DMS114 treated with DMSO at 0.1 percent for 48 hours (cell line): ENCODE measurements around the gene FAT1.

ENCODE experiments used
- DNase-seq: peaks from one replicate; lab custom pipeline; 2025; ENCODE audit not compliant: unreplicated experiment; lab: John Stamatoyannopoulos, UW

The FAT1 gene

DNA sequence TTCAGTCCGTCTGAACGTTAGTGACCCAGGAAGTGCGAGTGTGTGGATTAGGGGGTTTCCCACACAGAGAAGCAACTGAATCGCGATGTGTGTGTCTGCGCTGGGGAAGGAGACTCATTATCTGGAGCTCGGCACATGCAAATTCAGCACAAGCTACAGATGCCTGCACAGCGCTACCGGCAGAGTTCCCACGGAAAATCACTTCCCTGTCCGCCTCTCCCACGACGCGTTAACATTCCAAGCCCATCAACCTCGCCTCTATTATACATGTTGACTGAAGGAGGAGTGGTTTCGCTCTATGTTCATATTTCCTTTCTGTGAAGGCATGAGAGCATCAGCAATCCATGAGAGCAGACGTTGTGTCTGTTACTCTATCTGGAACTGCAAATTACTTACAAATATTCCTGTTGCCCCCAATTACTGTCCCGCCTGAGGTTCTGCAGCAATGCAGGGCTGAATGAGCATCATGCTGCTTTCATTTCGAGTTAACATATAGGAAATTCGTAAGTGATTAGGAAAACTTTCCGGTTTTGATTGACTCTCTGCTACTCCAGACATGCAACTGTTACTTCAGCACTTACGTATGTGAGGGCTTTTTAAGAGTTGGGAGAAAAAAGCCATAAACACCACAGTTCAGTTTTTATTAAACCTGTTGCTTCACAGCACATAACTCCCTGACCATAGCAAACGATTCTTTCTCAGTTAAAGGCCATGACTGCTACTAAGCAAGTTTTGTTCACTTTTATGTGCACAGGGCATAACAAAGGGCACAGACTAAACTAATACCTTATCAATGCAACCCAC, 153.3 kb downstream of the FAT1 start:
- DNase-seq: no peak

DNA sequence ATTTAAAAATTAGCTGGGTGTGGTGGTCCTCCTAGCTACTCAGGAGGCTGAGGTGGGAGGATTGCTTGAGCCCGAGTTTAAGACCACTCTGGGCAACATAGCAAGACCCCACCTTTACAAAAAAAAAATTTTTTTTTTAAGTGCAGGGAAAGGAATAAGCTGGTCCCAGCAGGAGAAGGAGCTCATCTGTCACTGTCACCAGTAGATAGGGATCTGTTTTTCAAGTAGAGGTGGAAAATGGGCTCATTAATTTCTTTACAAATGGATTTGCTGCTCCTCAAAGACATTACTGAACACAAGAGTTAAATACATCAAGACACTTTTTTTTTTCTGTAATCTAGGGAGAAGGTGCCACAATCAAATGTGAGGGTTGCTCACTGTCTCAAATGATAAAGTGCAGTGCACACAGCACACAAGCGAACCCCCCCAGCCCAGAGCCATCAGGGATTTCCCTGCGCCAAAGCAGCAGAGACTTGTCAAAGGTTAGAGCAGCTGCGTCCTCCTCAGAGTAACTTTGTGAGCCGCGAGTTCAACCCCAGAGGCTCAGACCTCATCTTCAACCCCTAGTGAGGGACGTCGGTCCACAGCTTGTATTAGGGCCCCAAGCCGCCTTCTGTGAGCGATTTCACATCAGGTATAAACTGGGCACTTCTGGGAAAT, 154.0 kb downstream of the FAT1 start:
- no peak for DNase-seq

DNA sequence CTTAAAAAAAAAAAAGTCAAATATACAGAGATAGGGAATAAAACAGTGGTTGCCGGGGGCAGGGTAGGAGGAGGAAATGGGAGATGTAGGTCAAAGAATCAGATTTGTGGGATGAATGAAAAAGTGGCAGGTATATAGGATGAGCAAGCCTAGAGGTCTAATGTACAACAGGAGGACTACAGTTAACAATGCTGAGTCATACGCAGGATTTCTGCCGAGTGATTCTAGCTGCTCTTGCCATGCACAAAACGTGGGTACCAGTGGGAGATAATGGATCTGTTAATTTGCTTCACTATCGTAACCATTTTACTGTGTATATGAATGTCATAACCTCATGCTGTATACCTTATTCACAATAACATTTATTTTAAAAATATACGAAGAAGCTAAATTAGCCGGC, 157.6 kb downstream of the FAT1 start:
- no peak for DNase-seq

DNA sequence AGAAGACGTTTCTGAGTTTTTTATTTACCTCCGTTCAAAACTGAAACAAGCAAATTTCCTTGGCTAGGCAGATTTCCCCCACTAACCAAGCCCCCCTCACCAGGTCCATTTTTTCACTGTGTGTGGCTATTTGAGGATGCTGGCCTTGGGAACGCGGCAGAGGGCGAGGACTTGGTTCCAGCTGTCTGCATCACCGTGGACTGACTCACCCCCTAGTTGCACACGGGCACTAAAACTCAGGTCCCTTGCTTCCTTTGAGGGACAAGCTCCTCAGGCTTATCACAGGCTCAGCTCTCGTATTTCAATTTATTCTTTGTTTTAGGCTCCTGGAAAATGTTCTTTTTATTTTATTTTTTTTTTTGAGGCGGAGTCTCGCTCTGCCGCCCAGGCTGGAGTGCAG, 159.9 kb downstream of the FAT1 start:
- no peak for DNase-seq

DNA sequence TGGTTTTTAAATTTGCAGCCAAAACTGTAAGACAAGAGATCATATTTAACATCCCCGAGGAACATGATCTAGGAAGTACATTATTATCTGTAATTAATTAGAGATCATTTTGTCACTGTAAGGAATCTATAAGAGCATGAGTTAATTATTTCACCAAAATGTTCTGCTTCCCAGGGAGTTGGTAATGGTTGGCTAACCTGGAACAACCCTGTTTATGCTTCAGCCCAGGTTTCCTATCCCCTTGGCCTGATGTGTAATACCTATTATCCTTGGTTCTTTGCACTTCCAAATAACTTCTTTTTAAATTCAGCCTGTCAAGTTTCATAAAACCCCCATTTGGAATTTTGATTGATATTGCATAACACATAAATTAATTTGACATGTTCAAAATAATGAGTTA, 161.9 kb downstream of the FAT1 start:
- no peak for DNase-seq

DNA sequence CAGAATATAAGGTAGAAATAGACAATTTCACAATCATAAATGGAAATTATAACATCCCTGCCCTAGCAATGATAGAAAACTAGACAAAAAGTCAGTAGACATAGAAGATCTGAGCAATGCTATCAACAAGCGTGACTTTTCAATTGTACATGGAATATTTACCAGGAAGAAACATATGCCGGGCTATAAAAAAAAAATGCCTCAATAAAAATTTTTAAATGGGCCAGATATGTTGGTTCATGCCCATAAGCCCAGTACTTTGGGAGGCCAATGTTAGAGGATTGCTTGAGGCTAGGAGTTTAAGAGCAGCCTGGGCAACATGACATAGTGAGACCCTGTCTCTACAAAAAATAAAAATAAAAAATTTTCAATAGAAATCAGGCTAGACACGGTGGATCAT, 163.0 kb downstream of the FAT1 start:
- DNase-seq: no peak

DNA sequence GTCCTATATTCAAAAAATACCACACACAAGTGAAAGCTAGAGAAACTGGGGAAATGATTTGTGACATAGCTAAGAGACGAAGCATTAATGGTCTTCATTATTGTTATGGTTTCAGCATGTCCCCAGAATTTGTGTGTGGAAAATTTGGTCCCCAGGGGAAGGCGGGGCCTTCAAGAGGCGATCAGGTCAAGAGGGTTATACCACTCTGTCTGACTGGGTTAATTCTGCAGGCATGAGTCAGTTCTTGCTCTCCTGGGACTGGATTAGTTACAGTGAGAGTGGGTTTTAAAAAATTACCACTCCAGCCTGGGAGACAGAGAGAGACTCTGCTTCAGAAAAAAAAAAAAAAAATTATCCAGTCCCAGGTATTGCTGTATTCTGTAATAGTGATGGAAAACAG, 166.2 kb downstream of the FAT1 start:
- no peak for DNase-seq

DNA sequence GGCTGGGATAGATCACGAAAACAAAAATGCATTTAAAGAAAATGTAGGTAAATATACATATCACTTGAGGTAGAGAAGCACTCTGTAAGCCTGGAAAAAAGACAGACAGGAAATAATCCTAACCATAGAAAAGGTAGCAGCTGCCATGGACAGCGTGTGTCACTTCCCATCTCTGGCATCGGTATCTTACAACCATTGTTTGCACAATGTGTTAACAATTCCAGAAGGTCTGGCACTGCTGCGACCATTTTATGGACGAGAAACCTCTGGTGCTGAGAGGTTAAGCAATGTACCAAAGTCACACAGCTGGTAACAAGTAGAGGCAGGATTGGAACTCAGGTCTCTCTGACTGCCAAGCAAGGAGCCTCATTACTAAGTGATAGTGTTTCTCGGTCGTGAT, 166.6 kb downstream of the FAT1 start:
- DNase-seq: no peak

DNA sequence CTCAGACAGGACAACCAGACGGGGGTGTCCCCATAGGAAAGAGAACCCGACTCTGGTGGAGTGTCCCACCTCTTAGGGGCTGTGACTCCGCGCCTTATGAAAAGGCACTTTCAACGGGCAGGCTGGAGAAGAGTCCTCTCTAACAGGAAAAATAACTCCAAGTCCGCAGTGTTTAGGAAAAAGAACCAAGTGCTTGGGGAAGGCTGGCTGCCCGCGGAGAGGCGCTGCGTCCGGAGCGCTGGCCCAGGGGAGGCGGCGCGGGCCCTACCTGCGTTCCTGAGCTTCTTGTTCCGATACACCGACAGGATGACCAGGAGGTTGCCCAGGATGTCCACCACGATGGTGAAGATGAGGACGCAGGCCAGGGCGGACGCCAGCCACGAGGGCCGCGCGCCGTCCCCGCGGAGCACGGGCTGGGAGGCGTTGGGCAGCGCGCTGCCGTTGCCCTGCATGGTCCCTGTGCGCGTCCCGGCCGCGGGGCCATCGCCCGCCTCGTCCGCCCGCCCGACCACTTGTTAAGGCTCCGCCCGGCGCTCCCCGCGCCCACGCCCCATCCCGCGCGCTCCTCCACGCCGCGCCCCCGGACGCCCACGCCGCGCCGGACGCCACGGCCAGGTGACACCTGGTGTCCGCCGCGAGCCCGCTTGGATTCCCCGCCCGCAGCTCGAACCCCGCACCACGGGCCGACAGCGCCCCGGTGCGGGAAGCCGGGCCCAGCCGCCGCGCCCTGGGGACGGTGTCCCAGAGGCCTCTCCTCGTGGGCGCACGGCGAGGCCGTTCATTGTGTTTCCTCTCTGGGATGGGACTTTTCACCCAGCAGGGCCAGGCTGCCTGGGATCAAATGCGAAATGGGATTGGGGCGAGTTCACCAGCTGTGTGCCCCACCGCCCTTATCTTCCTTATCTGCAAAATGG, 168.5 kb downstream of the FAT1 start, which contains the start of gene MTNR1A:
TSS of gene MTNR1A (minus strand) at position 654 of the 914 bp plus-strand sequence. CDS start at position 452, 202 bp downstream.
- DNase-seq: no peak

DNA sequence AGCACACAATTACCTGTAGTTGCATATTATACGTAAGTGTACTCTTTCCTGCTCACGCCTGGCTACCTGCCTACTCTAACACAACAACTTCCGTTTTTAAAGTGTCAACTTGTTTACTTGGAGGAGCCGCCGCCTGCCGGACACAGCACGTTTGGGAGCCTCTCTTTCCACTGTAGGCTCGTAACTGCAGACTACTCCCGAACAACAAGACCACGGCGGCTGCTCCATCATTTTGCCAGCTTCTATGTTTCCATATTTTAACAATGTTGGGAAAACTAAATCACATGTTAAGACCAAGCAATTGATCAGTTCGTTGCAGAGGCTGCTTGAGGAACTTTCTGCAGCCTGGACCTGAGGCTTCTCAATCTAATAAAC, 169.1 kb downstream of the FAT1 start:
- DNase-seq: peak; percentile 70

DNA sequence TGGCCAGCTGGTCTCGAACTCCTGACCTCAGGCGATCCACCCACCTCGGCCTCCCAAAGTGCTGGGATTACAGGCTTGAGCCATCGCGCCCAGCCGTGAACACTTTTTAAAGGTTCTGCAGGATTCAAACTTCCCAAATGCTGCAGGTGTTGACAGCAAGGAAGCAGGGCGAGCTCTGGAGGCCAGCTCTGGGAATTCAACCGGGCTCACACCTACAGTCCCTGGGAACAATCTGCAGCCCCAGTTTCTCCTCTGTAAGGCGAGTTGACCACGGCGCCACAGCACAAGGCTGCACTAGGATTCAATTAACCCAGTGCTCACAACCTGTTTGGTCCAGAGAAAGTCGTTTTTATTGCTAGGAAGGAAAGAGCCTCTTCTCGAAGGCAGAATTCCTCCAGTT, 169.9 kb downstream of the FAT1 start:
- no peak for DNase-seq

DNA sequence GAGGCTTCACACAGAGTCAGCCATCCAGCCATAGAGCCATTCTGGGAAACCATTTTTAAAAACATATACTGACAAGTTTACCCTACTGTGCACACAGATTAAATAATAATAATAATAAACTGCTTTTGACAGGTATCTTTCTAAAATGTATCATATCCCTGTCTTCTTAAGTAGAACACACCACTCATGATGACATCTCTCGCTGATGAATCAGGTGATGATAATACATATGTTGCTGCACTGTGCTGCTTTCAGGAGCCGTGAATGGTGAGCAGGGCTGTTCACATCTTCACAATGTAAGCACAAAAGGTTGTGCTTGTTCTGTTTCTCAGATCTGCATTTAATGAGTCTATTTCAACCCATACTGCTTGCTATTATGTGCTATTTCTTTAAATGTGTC, 171.8 kb downstream of the FAT1 start:
- no peak for DNase-seq

DNA sequence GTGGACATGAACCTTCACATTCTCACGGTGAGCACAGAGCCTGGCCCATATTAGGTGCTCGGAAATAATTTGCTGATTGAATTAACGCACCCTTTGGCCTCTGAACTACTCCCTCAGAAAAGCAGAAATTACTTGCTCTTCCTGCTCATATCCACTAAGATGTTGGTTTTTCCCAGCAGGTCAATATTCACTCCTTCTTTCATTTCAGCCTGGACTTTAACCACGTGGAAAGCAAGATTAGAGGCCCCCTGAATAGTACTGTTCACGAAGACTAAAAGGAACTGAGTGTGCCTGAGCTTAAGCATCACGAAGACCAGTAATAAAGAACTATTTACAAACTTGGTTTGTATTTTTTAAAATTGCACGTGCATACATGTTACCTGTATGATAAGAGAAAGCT, 178.2 kb downstream of the FAT1 start:
- DNase-seq: no peak

DNA sequence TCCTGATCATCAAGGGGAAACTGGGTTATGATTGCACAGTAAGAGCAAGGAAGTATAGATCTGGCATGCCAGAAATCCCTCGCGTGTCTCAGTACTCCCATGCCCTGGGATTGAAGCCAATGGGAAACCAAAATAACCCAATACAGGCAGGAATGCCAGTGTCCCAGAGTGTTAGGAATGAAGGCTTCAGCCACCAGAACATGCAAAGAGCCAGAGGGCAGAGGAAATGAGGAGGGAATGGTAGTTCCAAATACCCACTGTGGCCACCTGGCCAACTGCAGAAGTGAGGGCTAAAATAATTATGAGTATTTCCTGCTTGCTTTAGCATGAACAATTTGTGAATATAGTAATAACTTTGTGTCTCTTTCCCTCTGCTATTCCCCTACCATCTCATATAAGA, 180.4 kb downstream of the FAT1 start:
- no peak for DNase-seq

DNA sequence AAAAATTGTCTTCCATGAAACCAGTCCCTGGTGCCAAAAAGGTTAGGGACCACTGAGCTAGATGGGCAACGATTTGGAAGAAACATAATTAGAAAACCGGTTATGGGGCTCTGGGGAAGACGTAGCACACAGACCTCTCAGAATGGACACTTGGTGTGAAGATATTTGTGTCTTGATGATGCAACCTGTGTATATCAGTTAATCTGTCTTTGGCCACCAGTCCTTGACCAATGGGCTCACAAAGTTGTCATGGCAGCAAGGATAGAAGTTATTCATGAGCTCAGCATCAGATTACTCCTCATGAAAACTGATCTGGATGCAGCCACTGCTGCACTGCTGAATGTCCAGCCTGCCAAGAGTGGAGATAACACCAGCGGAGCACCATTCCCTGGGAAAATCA, 181.9 kb downstream of the FAT1 start:
- DNase-seq: no peak

DNA sequence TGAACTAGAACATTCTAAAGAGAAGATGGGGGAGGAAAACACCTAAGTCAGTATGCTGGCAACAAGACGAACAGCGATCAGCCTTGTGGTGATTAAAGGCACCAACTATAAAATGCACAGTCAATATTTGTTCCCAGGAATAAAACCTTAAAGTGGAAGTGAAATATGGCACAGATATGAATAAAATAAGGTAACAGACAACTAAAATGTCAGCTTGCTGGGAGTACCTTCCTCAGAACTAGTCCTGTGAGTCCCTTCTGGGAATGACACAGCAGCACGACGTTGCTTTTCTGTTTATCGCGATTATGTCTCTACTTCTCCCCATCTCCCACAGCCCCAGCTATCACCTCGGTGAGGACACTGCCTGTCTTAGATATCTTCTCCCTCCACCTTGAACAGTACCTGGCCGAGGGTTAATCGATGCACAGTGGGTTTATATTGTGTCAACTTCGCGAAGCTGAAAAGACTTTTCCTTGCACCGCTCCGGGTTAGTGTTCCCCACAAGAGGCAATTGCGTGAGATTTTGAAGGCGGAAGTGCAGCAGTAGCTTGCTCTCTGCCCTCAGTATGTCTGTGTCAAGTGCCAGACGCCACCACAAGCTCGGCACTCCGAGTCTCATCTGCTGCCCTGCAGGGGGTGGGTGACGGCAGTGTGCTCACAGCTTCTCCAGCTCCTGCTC, 185.7 kb downstream of the FAT1 start:
- DNase-seq: no peak
